ENCODE data around the gene PSD. TPM values are rescaled to one million over a fixed set of nuclear protein-coding genes. Genes with fewer than 3 reads are reported as not detected.
A peak's percentile ranks its signal among the peaks of the same experiment; 100 is the strongest.

PSD gene
- total and polyA plus RNA-seq, 2 donors (not counting 1 experiment from before 2014, with no cell fraction given): 0.07 to 5.3 TPM

- H3K9ac ChIP-seq (ENCODE audit: insufficient read depth, low read length): peak overlapping the region; percentile 74
- H3K4me3 ChIP-seq (replicated peaks in 1 of 4; ENCODE audit: control extremely low read depth in 1 of 4, insufficient read depth in 1 of 4, low read depth in 3 of 4, low read length in 4 of 4): peak overlapping the region; percentile 59 to 86 (median 71)
- peak overlapping the region; percentile 71 for H3K27ac ChIP-seq (ENCODE audit: insufficient read depth, low read length)
- no peaks in the 10 kb centered on the region for H4K20me1 ChIP-seq (ENCODE audit: control insufficient read depth, extremely low read depth, insufficient read depth, low read length)
- H3K36me3 ChIP-seq (ENCODE audit: control insufficient read depth, insufficient read depth, low read length): no peaks in the 10 kb centered on the region
- H3K79me2 ChIP-seq (ENCODE audit: control insufficient read depth, insufficient read depth, low read length): peaks cover 7% of the 10 kb centered on the region
- no peak for TF ChIP-seq CTCF (conservative IDR thresholded peaks at IDR 0.05 in 1 of 2, IDR thresholded peaks at IDR 0.05 in 1 of 2; ENCODE audit: low read depth in 1 of 2, low read length in 2 of 2)
- no peak for TF ChIP-seq EZH2 (IDR thresholded peaks at IDR 0.05; ENCODE audit: low read length, missing control alignments)
- H3K4me1 ChIP-seq (ENCODE audit: control insufficient read depth, extremely low read depth, insufficient read depth, low read length): peaks cover 11% of the 10 kb centered on the region
- H3K9me3 ChIP-seq (ENCODE audit: control insufficient read depth, insufficient read depth, low read depth, low read length): no peaks in the 10 kb centered on the region
- no peaks in the 10 kb centered on the region for H3K27me3 ChIP-seq (ENCODE audit: control insufficient read depth, insufficient read depth, low read length)
- peak overlapping the region; percentile 98 for H3K4me2 ChIP-seq (ENCODE audit: extremely low read depth, insufficient read depth, low read length)
- peak overlapping the region; percentile 76 for H2AFZ ChIP-seq (ENCODE audit: low read length)
- DNase-seq (ENCODE audit: low read depth in 2 of 2): peak; percentile 27 to 51
Observed at GRCh38 chr10:102431452-102432124, 13.0 kb upstream of the PSD start.

GRCh38 chr10:102429468-102429867, 10.9 kb upstream of the PSD start:
- H3K27me3 ChIP-seq (ENCODE audit: control insufficient read depth, insufficient read depth, low read length): no peaks in the 10 kb centered on the region
- peaks cover 7% of the 10 kb centered on the region for H3K4me1 ChIP-seq (ENCODE audit: control insufficient read depth, extremely low read depth, insufficient read depth, low read length)
- H3K9me3 ChIP-seq (ENCODE audit: control insufficient read depth, insufficient read depth, low read depth, low read length): no peaks in the 10 kb centered on the region
- peaks cover 7% of the 10 kb centered on the region for H3K79me2 ChIP-seq (ENCODE audit: control insufficient read depth, insufficient read depth, low read length)
- no peak overlapping the region for H3K27ac ChIP-seq (ENCODE audit: insufficient read depth, low read length)
- H3K4me3 ChIP-seq (replicated peaks in 1 of 4; ENCODE audit: control extremely low read depth in 1 of 4, insufficient read depth in 1 of 4, low read depth in 3 of 4, low read length in 4 of 4): no peak overlapping the region
- peaks cover 3% of the 10 kb centered on the region for H3K36me3 ChIP-seq (ENCODE audit: control insufficient read depth, insufficient read depth, low read length)
- H4K20me1 ChIP-seq (ENCODE audit: control insufficient read depth, extremely low read depth, insufficient read depth, low read length): peaks cover 2% of the 10 kb centered on the region
- TF ChIP-seq CTCF (conservative IDR thresholded peaks at IDR 0.05 in 1 of 2, IDR thresholded peaks at IDR 0.05 in 1 of 2; ENCODE audit: low read depth in 1 of 2, low read length in 2 of 2) (no peak), EZH2 (IDR thresholded peaks at IDR 0.05; ENCODE audit: low read length, missing control alignments) (no peak)
- H3K9ac ChIP-seq (ENCODE audit: insufficient read depth, low read length): no peak overlapping the region
- H2AFZ ChIP-seq (ENCODE audit: low read length): no peak overlapping the region
- no peak overlapping the region for H3K4me2 ChIP-seq (ENCODE audit: extremely low read depth, insufficient read depth, low read length)
- no peak for DNase-seq (ENCODE audit: low read depth in 2 of 2)

- peak in 1 of 2 donors; percentile 62 for DNase-seq (ENCODE audit: low read depth in 2 of 2)
- Histone ChIP-seq H3K9ac (ENCODE audit: insufficient read depth, low read length) (no peak overlapping the region), H3K4me1 (ENCODE audit: control insufficient read depth, extremely low read depth, insufficient read depth, low read length) (peaks cover 17% of the 10 kb centered on the region), H3K9me3 (ENCODE audit: control insufficient read depth, insufficient read depth, low read depth, low read length) (no peaks in the 10 kb centered on the region), H3K4me3 (replicated peaks in 1 of 4; ENCODE audit: control extremely low read depth in 1 of 4, insufficient read depth in 1 of 4, low read depth in 3 of 4, low read length in 4 of 4) (no peak overlapping the region), H3K27ac (ENCODE audit: insufficient read depth, low read length) (no peak overlapping the region), H4K20me1 (ENCODE audit: control insufficient read depth, extremely low read depth, insufficient read depth, low read length) (peaks cover 2% of the 10 kb centered on the region), H3K27me3 (ENCODE audit: control insufficient read depth, insufficient read depth, low read length) (no peaks in the 10 kb centered on the region), H3K36me3 (ENCODE audit: control insufficient read depth, insufficient read depth, low read length) (peaks cover 11% of the 10 kb centered on the region), H2AFZ (ENCODE audit: low read length) (no peak overlapping the region), H3K79me2 (ENCODE audit: control insufficient read depth, insufficient read depth, low read length) (peaks cover 6% of the 10 kb centered on the region), H3K4me2 (ENCODE audit: extremely low read depth, insufficient read depth, low read length) (no peak overlapping the region)
- no peak for TF ChIP-seq EZH2 (IDR thresholded peaks at IDR 0.05; ENCODE audit: low read length, missing control alignments)
- TF ChIP-seq CTCF (conservative IDR thresholded peaks at IDR 0.05 in 1 of 2, IDR thresholded peaks at IDR 0.05 in 1 of 2; ENCODE audit: low read depth in 1 of 2, low read length in 2 of 2): no peak
Observed at GRCh38 chr10:102426803-102427287, 8.3 kb upstream of the PSD start.
